HG02981 (cell line): ENCODE data around the gene PHF14.
A peak's percentile ranks its signal among the peaks of the same experiment; 100 is the strongest.
"Not testable (repeated sequence)": the region's sequence is repeated elsewhere in the genome, so short reads cannot be mapped to it uniquely, and the experiment has no call there.

ENCODE experiments used
- ATAC-seq: cut with Tn5 transposase; IDR thresholded peaks from one replicate; pipeline ENCODE4 v1.9.1; 2021; ENCODE audit warnings: mild to moderate bottlenecking, moderate library complexity; ENCODE audit not compliant: unreplicated experiment

The PHF14 gene

GRCh38 chr7:10973061-10973941, at the start of gene PHF14:
Gene PHF14 (plus strand): TSS chr7:10973872. CDS start chr7:10974324, 452 bp downstream.
- peak; percentile 96 for ATAC-seq

- ATAC-seq, result no peak
These were observed 49.3 kb upstream of the PHF14 start for GRCh38 chr7:10924370-10924769.

- ATAC-seq, result not testable (repeated sequence)
These were observed 45.5 kb upstream of the PHF14 start for GRCh38 chr7:10928203-10928602.

- ATAC-seq, result no peak
These were observed 43.1 kb upstream of the PHF14 start for GRCh38 chr7:10930551-10930950.

GRCh38 chr7:10931161-10931560, 42.5 kb upstream of the PHF14 start:
- ATAC-seq, result no peak

- no peak for ATAC-seq
These were observed 39.4 kb upstream of the PHF14 start for GRCh38 chr7:10934292-10934691.

- ATAC-seq, result peak; percentile 16
These were observed 34.3 kb upstream of the PHF14 start for GRCh38 chr7:10939237-10939910.

GRCh38 chr7:10939911-10940703, 33.6 kb upstream of the PHF14 start:
- ATAC-seq, result peak; percentile 91

- no peak for ATAC-seq
These were observed 32.8 kb upstream of the PHF14 start for GRCh38 chr7:10940704-10941355.

GRCh38 chr7:10950494-10950893, 23.2 kb upstream of the PHF14 start:
- no peak for ATAC-seq

- ATAC-seq, result not testable (repeated sequence)
These were observed 22.6 kb upstream of the PHF14 start for GRCh38 chr7:10950974-10951578.

- ATAC-seq, result no peak
These were observed 21.1 kb upstream of the PHF14 start for GRCh38 chr7:10952588-10952987.

- ATAC-seq, result not testable (repeated sequence)
These were observed 20.5 kb upstream of the PHF14 start for GRCh38 chr7:10953078-10953750.

- ATAC-seq, result no peak
These were observed 17.1 kb upstream of the PHF14 start for GRCh38 chr7:10956528-10956927.

- ATAC-seq, result not testable (repeated sequence)
These were observed 13.4 kb upstream of the PHF14 start for GRCh38 chr7:10960242-10960641.

GRCh38 chr7:10965016-10965415, 8.7 kb upstream of the PHF14 start:
- not testable (repeated sequence) for ATAC-seq

- no peak for ATAC-seq
These were observed 1.5 kb upstream of the PHF14 start for GRCh38 chr7:10972174-10972573.

- peak; percentile 16 for ATAC-seq
These were observed 555 bp downstream of the PHF14 start for GRCh38 chr7:10973942-10974911.

GRCh38 chr7:10977113-10977512, 3.4 kb downstream of the PHF14 start:
- no peak for ATAC-seq
